Measurements from ENCODE around the gene TBC1D8.

DNA sequence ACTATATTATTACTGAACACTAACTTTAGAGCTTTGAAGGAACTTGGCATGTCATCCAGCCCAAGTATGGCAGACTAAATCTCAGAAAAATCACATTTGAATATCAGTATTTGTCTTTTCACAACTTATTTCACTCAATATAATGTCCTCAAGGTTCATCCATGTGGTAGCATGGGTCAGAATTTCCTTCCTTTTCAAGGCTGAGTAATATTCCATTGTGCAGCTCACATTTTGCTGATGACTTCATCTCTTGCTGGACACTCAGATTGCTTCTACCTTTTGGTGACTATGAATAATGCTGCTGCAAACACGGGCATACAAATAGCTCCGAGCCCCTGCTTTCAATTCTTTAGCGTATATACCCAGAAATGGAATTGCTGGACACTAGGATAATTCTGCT is 102.4 kb downstream of the TBC1D8 start:
- TF ChIP-seq, protein P1, sequence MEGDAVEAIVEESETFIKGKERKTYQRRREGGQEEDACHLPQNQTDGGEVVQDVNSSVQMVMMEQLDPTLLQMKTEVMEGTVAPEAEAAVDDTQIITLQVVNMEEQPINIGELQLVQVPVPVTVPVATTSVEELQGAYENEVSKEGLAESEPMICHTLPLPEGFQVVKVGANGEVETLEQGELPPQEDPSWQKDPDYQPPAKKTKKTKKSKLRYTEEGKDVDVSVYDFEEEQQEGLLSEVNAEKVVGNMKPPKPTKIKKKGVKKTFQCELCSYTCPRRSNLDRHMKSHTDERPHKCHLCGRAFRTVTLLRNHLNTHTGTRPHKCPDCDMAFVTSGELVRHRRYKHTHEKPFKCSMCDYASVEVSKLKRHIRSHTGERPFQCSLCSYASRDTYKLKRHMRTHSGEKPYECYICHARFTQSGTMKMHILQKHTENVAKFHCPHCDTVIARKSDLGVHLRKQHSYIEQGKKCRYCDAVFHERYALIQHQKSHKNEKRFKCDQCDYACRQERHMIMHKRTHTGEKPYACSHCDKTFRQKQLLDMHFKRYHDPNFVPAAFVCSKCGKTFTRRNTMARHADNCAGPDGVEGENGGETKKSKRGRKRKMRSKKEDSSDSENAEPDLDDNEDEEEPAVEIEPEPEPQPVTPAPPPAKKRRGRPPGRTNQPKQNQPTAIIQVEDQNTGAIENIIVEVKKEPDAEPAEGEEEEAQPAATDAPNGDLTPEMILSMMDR (IDR thresholded peaks at IDR 0.05; ENCODE audit: low read depth, low read length, missing input control): no peak
- TF ChIP-seq YY1 (IDR thresholded peaks at IDR 0.05): no peak
